Stomach (tissue), 4 donors: Measurements from ENCODE around the gene STX12.

Source experiments
- POLR2A ChIP-seq, 4 donors: fragments of 450-650 bp; IDR thresholded peaks; one replicate each; pipeline ENCODE4 v1.6.1; 2016; ENCODE audit warnings: antibody characterized with exemption in 4 of 4, control low read depth in 2 of 4, mild to moderate bottlenecking in 1 of 4, moderate library complexity in 1 of 4
- POLR2AphosphoS5 ChIP-seq, 3 donors: sonication (generic); formaldehyde crosslinking; IDR thresholded peaks; one replicate each; pipeline ENCODE4 v1.6.1; 2016; ENCODE audit warnings: antibody characterized with exemption in 3 of 3
- TF ChIP-seq, protein P1 (sequence below), 7 experiments: fragments of 450-650 bp in 4 of 7; fragments of 200-600 bp in 3 of 7; sonication (generic) in 3 of 7; IDR thresholded peaks; one replicate each; pipeline ENCODE4 v1.5.1; 2016 to 2019; ENCODE audit warnings: antibody characterized with exemption in 7 of 7, control low read depth in 2 of 7, mild to moderate bottlenecking in 1 of 7

DNA sequence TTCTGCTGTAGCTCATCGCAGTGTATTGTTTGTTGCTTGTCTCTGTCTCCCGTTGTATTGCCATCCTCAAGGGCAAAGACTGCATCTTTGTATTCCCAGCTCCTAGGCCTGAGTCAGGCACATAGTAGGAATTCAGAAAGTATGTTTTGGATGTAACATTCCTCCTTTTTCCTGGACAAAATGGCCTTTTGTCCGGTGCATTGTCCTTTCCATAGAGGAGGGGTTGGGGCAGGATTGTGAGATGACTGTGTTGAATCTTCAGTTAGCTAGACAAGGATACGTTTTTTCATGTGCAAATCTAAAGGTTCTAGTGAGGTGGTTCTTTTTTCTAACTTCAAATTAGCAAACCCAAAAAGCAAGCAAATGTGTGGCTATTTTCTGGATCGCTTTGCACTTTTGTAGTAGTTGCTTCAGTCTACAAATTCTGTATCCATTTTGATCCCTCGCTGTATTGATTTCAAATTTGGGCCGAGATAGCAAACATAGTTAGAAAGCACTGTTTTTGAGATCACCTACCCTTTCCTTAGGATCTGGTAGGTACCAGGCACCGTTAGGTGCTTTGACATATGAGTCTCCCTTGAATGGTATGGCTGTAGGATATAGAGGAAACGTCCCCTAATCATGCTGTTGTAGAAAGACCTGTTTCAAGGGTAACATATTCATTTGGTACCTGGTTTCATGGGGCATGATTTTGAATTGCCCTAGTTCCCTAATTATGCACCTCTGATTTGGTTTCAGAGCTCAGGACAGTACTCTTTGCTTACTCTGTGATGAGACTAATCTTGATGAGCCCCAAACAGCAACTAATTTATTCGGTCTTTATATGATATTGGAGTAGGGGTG, 58.8 kb downstream of the STX12 start:
- TF ChIP-seq POLR2A (IDR thresholded peaks at IDR 0.05) (no peak), POLR2AphosphoS5 (IDR thresholded peaks at IDR 0.05) (no peak)
- TF ChIP-seq, protein P1, sequence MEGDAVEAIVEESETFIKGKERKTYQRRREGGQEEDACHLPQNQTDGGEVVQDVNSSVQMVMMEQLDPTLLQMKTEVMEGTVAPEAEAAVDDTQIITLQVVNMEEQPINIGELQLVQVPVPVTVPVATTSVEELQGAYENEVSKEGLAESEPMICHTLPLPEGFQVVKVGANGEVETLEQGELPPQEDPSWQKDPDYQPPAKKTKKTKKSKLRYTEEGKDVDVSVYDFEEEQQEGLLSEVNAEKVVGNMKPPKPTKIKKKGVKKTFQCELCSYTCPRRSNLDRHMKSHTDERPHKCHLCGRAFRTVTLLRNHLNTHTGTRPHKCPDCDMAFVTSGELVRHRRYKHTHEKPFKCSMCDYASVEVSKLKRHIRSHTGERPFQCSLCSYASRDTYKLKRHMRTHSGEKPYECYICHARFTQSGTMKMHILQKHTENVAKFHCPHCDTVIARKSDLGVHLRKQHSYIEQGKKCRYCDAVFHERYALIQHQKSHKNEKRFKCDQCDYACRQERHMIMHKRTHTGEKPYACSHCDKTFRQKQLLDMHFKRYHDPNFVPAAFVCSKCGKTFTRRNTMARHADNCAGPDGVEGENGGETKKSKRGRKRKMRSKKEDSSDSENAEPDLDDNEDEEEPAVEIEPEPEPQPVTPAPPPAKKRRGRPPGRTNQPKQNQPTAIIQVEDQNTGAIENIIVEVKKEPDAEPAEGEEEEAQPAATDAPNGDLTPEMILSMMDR (IDR thresholded peaks at IDR 0.05), result no peak
